HG02852 (cell line): ENCODE measurements around the gene PCMT1.
"Not testable (repeated sequence)": the region's sequence is repeated elsewhere in the genome, so short reads cannot be mapped to it uniquely, and the experiment has no call there.

Source experiments
- ATAC-seq: cut with Tn5 transposase; IDR thresholded peaks from one replicate; pipeline ENCODE4 v1.9.1; 2021; ENCODE audit warnings: mild to moderate bottlenecking, moderate library complexity; ENCODE audit not compliant: unreplicated experiment

PCMT1 gene

DNA sequence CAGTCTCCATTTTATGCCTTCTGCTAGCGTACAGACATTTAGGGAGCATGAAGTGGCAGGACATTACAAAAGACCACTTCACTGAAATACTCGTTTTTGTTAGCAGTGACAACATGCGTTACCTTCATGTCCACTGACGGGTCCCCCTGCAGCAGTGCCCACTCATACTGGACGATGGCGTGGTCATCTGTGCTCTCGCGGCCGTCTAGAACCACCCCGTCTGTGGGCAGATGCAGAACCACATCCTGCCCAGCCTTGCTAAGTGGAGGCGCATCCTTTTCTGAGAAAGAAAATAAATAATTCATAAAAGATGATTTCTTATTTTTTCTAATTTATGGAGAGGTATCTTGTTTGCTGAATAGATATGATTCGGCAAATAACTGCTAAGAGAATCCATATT lies 103.3 kb downstream of the PCMT1 start:
- no peak for ATAC-seq

- ATAC-seq, result not testable (repeated sequence)
Measured at GRCh38 chr6:149854017-149854416, 104.5 kb downstream of the PCMT1 start.

- no peak for ATAC-seq
Measured at GRCh38 chr6:149854532-149854931, 105.0 kb downstream of the PCMT1 start.

GRCh38 chr6:149855040-149855654 lies 105.6 kb downstream of the PCMT1 start:
- ATAC-seq, result no peak

DNA sequence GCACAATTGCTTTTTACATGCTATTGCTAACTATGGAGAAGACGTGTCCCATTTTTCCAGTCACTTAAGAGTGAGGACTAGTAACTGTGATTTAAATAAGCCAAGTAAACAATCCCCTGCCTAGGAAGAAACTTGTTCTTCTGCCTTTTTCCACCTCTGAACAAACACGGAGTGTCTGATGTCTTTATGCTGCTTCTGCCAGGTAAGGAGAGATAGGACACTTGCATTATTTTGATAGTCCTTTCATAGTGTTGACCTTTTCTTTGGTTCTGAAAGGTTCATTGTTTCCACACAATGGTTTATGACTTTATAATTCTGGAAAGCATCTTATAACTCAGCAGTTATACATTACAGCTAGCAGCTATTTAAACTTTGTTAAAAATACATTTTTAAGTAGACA lies 106.2 kb downstream of the PCMT1 start:
- no peak for ATAC-seq

GRCh38 chr6:149856256-149856994 lies 106.9 kb downstream of the PCMT1 start:
- ATAC-seq, result no peak

- no peak for ATAC-seq
Measured at GRCh38 chr6:149857541-149857940, 108.0 kb downstream of the PCMT1 start.

DNA sequence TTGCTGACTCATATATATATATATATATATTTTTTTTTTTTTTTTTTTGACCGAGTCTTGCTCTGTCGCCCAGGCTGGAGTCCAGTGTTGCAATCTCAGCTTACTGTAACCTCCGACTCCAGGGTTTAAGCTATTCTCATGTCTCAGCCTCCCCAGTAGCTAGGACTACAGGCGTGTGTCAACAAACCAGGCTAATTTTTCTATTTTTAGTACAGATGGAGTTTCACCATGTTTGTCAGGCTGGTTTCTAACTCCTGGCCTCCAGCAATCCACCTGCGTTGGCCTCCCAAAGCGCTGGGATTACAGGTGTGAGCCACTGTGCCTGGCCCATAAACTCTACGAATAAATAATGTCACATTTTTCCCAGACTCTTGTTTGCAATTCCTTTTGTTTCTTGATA lies 109.8 kb downstream of the PCMT1 start:
- ATAC-seq, result no peak

GRCh38 chr6:149859938-149860337 lies 110.4 kb downstream of the PCMT1 start:
- ATAC-seq, result no peak

GRCh38 chr6:149860513-149860833 lies 110.9 kb downstream of the PCMT1 start:
- no peak for ATAC-seq
